ENCODE data around the gene PARD6A. TPM values are rescaled to one million over a fixed set of nuclear protein-coding genes. Genes with fewer than 3 reads are reported as not detected.

The PARD6A gene
- total and polyA plus RNA-seq, 2 donors (not counting 3 experiments of a cell fraction or from before 2014, with no cell fraction given), result 1.3 to 2.9 TPM

GRCh38 chr16:67663877-67664222, 3.1 kb downstream of the PARD6A start:
- POLR2A ChIA-PET, result interaction anchor here (0.6 kb wide), 1 partner anchor 120 kb away, joined by 3 read pairs; no protein-coding TSS in a partner anchor
- BruUV-seq (replicated peaks), result no TSS peak
- no peak overlapping the region for H3K4me3 ChIP-seq (replicated peaks in 1 of 3; ENCODE audit: insufficient read depth in 1 of 3, low read depth in 1 of 3, low read length in 3 of 3)
- peaks cover 0 to 6% of the 10 kb centered on the region in 2 experiments for H3K36me3 ChIP-seq (ENCODE audit: control insufficient read depth in 2 of 2, extremely low read depth in 1 of 2, insufficient read depth in 2 of 2, low read length in 2 of 2)
- dilution Hi-C loops (cut with MboI; ENCODE audit: extremely low pct_ligation_motif_present, low sequenced_read_pairs) (no loop called here), intact Hi-C loops (cut with micrococcal nuclease) (no loop called here)
- no peaks in the 10 kb centered on the region for H3K79me2 ChIP-seq (ENCODE audit: control insufficient read depth, insufficient read depth, low read length)
- CTCF ChIA-PET, result interaction anchor here (1.2 to 12.7 kb wide), 5 partner anchors 9 to 143 kb away, joined by 3 to 163 read pairs (median 5); partner anchors contain the start of gene CARMIL2
- peaks cover 24% of the 10 kb centered on the region for H3K4me1 ChIP-seq (ENCODE audit: control insufficient read depth, extremely low read depth, insufficient read depth, low read length)
- H4K20me1 ChIP-seq (replicated peaks; ENCODE audit: control insufficient read depth, extremely low read depth, insufficient read depth, low read length), result no peaks in the 10 kb centered on the region
- no peak overlapping the region for H3K27ac ChIP-seq (ENCODE audit: insufficient read depth, low read depth, low read length)
- H3K27me3 ChIP-seq (ENCODE audit: control insufficient read depth in 2 of 2, insufficient read depth in 2 of 2, low read length in 2 of 2), result no peaks in the 10 kb centered on the region
- TF ChIP-seq FOS (IDR thresholded peaks at IDR 0.05; ENCODE audit: borderline replicate concordance, insufficient read depth, low read length) (no peak), MYC (IDR thresholded peaks at IDR 0.05; ENCODE audit: low read depth, low read length) (no peak), POLR2A (IDR thresholded peaks at IDR 0.05; ENCODE audit: low read depth, low read length) (no peak), POLR2AphosphoS5 (IDR thresholded peaks at IDR 0.05; ENCODE audit: insufficient read depth, low read depth, low read length) (no peak), EZH2 (IDR thresholded peaks at IDR 0.05; ENCODE audit: borderline replicate concordance, low read depth, low read length, severe bottlenecking) (no peak), MAX (IDR thresholded peaks at IDR 0.05; ENCODE audit: insufficient read depth, insufficient read length) (no peak), GATA2 (IDR thresholded peaks at IDR 0.05; ENCODE audit: insufficient read depth, insufficient read length, low read depth, low read length) (no peak), JUN (IDR thresholded peaks at IDR 0.05; ENCODE audit: borderline replicate concordance, insufficient read depth, insufficient read length, low read depth) (no peak)
- TF ChIP-seq, protein P1, sequence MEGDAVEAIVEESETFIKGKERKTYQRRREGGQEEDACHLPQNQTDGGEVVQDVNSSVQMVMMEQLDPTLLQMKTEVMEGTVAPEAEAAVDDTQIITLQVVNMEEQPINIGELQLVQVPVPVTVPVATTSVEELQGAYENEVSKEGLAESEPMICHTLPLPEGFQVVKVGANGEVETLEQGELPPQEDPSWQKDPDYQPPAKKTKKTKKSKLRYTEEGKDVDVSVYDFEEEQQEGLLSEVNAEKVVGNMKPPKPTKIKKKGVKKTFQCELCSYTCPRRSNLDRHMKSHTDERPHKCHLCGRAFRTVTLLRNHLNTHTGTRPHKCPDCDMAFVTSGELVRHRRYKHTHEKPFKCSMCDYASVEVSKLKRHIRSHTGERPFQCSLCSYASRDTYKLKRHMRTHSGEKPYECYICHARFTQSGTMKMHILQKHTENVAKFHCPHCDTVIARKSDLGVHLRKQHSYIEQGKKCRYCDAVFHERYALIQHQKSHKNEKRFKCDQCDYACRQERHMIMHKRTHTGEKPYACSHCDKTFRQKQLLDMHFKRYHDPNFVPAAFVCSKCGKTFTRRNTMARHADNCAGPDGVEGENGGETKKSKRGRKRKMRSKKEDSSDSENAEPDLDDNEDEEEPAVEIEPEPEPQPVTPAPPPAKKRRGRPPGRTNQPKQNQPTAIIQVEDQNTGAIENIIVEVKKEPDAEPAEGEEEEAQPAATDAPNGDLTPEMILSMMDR (IDR thresholded peaks at IDR 0.05; ENCODE audit: extremely low read depth in 1 of 2, insufficient read depth in 1 of 2, low read depth in 1 of 2, low read length in 2 of 2), result no peak
- H3K4me2 ChIP-seq (ENCODE audit: insufficient read depth, low read length), result no peak overlapping the region
- no peaks in the 10 kb centered on the region for H3K9me1 ChIP-seq (replicated peaks; ENCODE audit: control insufficient read depth, extremely low read depth, insufficient read depth, low read length)
- H2AFZ ChIP-seq (ENCODE audit: low read depth, low read length), result no peak overlapping the region
- no peak for DNase-seq (ENCODE audit: low read depth, low spot score)
- no peak for FAIRE-seq
- no peaks in the 10 kb centered on the region for H3K9me3 ChIP-seq (replicated peaks; ENCODE audit: control insufficient read depth, insufficient read depth, low read length)
- no peak overlapping the region for H3K9ac ChIP-seq (replicated peaks; ENCODE audit: extremely low read depth, insufficient read depth, low read length)
